HG02678 (cell line): Measurements from ENCODE around the gene TMEM106B.
A peak's percentile ranks its signal among the peaks of the same experiment; 100 is the strongest.
"Not testable (repeated sequence)": the region's sequence is repeated elsewhere in the genome, so short reads cannot be mapped to it uniquely, and the experiment has no call there.

Source experiments
- ATAC-seq: cut with Tn5 transposase; IDR thresholded peaks from one replicate; pipeline ENCODE4 v1.9.1; 2021; ENCODE audit warnings: mild to moderate bottlenecking, moderate library complexity; ENCODE audit not compliant: unreplicated experiment

Gene TMEM106B

DNA sequence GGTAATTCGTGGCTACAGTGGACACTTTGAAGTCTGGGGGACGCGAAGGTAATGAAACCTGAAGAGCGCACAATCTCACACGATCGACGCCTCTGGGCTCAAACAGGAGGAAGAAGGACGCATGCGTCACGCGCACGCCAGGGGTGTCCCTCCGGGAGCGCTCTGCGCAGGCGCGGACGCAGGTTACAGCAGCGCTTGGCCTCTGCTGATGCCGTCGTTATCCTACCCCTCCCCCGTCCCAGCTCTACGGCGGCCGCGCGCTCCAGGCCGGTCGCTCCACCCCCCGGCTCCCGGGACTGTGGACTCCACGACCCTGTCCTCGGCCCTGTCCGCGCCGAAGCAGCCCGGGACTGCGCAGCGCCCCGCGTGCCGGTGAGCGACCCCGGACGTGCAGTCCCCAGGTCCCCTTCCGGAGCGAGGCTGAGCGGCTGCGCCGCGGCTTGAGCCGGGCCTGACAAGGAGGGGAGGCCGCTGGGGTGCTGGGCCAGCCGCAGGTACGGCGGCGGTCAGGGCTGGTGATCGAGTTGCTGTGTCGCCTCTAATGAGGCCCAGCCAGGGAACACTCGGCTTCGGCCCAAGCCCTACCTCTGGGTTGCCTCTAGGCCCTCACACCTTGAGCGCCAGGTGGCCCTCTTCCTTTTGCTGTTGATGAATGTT is at the start of gene TMEM106B:
TSS of gene TMEM106B (plus strand) at position 241 of the 657 bp plus-strand sequence. CDS start 3,517 bp downstream, outside the sequence.
- ATAC-seq: peak; percentile 94

DNA sequence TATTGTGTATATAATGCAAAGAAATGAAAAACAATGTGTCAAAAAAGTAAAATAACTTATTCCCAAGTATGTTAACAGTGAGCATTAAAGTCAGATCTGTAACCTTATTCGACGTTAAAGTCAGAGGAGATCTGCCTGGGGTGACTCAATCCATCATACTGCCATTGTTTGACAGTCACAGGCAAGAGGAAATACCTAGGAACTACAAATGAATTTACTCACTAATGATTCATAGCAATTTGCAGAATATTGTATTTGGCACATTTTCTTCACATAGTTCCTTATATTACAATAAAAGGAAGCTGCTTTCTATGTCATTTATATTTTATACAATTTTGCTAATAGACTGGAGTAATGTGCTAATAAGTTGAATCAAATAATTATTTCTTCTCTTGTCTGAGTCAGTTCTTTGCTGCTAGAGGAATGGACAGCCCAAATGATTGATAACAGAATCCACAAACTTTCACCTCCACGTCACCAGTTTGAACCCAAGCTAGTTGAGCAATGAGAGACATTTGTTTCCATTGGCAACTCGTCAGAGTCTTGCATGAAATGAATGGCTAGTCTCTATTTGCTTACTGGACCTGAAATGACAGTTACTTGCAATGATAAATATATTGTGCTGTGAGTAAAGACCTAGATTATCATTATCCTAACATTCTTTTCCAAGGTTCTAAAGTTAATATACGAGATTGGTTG is 48.5 kb upstream of the TMEM106B start:
- ATAC-seq: no peak

DNA sequence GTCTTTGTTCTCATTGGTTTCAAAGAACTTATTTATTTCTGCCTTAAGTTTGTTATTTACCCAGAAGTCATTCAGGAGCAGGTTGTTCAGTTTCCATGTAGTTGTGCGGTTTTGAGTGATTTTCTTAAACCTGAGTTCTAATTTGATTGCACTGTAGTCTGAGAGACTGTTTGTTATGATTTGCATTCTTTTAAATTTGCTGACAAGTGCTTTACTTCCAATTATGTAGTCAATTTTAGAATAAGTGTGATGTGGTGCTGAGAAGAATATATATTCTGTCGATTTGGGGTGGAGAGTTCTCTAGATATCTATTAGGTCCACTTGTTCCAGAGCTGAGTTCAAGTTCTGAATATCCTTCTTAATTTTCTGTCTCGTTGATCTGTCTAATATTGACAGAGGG is 43.0 kb upstream of the TMEM106B start:
- not testable (repeated sequence) for ATAC-seq

- ATAC-seq: not testable (repeated sequence)
Observed at GRCh38 chr7:12169981-12170820, 40.9 kb upstream of the TMEM106B start.

DNA sequence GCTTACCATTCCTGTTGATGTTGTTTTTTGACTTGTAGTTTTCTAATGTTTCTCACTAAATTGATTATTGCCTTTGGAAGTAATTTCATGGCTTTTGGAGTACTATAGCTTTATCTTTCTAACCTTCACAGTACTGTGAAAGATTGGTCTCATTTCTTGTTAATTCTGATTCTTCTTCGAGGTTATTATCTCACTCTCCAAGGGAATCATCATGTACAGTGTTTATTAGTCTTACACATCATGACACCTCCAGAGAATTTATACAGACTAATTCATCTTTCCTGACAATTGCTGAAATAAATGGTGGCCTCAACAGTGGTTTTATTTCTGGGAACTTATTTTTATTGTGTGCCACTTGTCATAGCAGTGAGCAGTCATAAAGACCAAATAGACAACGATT is 37.4 kb upstream of the TMEM106B start:
- no peak for ATAC-seq

DNA sequence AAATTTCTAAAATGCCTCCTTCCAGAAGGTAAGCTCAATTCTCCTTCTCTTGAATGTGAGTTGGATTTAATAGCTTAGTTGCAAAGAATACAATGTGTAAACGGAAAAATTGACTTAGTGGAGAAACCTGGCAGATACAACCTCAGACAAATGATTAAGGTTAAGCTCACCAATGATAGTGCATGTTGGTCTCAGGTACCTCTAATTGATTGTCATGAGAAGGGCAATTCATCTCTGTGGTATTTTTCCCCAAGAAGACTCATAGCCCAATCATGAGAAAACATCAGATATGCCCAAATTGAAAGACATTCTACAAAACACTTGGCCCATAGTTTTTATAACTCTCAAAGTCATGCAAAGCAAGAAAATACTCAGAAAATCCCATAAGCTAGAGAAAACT is 36.2 kb upstream of the TMEM106B start:
- no peak for ATAC-seq

GRCh38 chr7:12178317-12178716 is 32.8 kb upstream of the TMEM106B start:
- ATAC-seq: no peak

DNA sequence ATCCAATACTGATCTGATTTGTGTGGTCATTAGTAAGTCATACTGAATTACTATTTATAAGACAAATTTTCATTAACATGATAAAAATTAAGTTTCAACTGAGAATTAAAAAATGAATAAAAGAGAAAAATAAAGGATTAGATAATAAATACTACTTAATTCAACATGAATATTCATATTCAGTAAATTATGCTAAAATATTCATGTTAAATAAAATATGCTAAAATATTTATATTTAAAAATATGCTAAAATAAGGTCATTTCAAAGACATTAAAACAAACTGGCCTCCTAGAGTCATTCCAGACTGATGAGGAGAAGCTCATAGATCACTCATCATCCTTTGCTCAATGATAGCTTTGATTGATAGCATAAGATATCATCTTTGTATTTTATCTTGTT is 16.7 kb upstream of the TMEM106B start:
- ATAC-seq: no peak

- ATAC-seq: no peak
Observed at GRCh38 chr7:12196386-12196785, 14.7 kb upstream of the TMEM106B start.

DNA sequence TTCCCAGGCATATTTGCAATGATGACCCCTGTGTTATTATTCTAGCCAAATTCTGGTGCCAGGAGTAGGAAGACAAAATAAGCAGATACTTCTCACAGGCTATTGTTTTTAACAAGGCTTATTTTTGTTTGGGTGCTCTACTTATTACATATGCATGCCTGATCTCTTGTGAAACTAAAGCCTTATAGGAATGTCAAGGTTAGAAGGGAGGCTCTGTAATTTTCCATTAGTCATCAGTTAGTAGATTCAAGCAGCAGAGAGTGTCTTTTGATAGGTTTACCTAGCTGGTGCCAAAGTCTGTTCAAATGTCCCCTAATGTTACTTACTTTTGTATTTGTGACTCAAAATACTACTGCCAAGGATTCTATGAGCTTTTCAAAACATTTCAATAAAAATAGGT is 11.7 kb upstream of the TMEM106B start:
- ATAC-seq: no peak

- ATAC-seq: no peak
Observed at GRCh38 chr7:12207046-12207445, 4.0 kb upstream of the TMEM106B start.

DNA sequence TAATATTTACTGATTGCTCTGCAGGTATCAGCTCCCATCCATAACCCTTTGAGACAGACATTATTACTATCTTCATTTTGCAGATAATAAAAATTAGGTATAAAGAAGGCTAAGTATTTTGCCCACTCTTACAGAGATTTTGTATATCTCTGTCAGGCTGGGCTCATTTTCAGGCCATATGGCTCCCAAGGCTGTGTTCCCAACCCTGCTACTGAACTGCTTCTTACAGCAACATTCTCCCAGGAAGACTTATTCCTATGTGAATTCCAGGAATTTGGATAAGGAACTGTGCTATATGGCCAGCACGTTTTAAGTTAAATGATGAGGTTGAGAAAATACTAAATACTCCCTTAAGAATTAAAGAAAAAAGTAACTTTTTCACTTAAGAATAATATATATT is 1.9 kb upstream of the TMEM106B start:
- no peak for ATAC-seq

DNA sequence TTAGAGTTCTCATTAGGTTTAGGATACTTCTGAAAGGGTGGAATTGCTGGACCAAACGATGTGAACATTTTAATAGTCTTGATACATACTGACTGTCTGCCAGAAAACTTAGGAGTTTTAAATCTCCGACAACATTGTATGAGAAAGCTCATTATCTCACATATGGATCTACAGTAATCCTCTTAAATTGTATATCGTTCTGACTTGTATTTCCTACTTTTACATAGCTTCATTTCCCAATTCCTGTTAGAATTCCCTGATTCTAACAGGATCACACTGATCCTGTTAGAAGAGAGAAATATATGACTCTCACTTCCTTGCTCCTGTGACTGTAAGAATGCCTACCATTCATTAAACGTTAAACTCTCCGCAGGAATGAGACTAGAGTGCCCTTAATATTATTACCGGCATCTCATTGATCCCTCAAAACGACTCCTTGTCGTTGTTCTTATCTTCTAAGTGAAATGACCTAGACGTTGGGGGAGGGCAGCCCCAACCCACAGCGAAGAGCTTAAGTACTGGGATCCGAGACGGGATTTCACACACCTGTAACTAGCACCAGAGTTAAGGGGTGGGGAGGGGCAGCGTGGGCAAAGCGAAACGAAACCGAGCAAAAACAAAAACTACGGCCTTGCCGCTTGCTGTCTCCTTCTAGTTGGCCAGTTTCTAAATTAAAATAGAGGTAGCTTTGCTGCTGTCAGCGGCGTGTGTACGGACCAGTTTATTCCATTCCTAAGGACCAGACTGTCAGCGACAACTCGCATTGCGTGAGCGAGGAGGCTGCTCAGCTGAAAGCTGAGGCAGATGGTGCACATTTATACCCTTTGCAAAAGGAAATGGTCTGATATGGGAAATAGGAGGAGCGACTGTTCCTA is 678 bp upstream of the TMEM106B start:
- peak; percentile 34 for ATAC-seq

- no peak for ATAC-seq
Observed at GRCh38 chr7:12211711-12212485, 804 bp downstream of the TMEM106B start.

GRCh38 chr7:12217311-12217710 is 6.2 kb downstream of the TMEM106B start:
- ATAC-seq: no peak

- no peak for ATAC-seq
Observed at GRCh38 chr7:12220389-12221046, 9.4 kb downstream of the TMEM106B start.

DNA sequence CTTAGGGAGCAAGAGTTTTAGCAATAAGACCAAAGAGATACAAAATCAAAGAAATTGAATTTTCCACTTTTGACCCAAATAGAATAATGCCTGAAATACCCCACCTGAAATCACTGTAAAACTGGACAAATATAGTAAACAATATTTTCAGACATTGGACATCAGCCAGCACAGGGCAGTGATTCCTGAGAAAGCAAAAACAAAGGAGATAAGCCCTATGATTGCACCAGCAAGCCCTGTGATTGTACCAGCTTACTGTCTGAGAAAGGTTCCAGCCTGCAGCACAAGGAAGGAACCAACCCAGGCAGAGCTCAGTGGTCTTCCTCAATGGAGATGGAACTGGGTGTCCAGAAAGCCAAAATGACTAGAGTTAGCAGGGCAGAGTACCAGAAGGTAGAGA is 10.3 kb downstream of the TMEM106B start:
- no peak for ATAC-seq

- peak; percentile 93 for ATAC-seq
Observed at GRCh38 chr7:12222889-12223579, 11.9 kb downstream of the TMEM106B start.

- ATAC-seq: not testable (repeated sequence)
Observed at GRCh38 chr7:12225017-12225416, 13.9 kb downstream of the TMEM106B start.
